GM19193 (cell line): ENCODE measurements around the gene IGSF9B.

Experiments
- POLR2A ChIP-seq: IDR thresholded peaks from 4 replicates; pipeline ENCODE4 v1.6.1; 2011; ENCODE audit not compliant: insufficient read depth, insufficient read length; ENCODE audit errors: extremely low read depth

IGSF9B gene

GRCh38 chr11:133908827-133909226 is 47.9 kb downstream of the IGSF9B start:
- TF ChIP-seq POLR2A = no peak

- no peak for TF ChIP-seq POLR2A
Observed at GRCh38 chr11:133907841-133908241, 48.9 kb downstream of the IGSF9B start.

GRCh38 chr11:133907216-133907615 is 49.6 kb downstream of the IGSF9B start:
- no peak for TF ChIP-seq POLR2A

GRCh38 chr11:133906746-133907145 is 50.0 kb downstream of the IGSF9B start:
- TF ChIP-seq POLR2A = no peak

GRCh38 chr11:133906241-133906640 is 50.5 kb downstream of the IGSF9B start:
- TF ChIP-seq POLR2A = no peak

GRCh38 chr11:133905677-133906156 is 51.1 kb downstream of the IGSF9B start:
- no peak for TF ChIP-seq POLR2A

GRCh38 chr11:133904818-133905515 is 51.8 kb downstream of the IGSF9B start:
- no peak for TF ChIP-seq POLR2A

- TF ChIP-seq POLR2A = no peak
Observed at GRCh38 chr11:133903875-133904817, 52.6 kb downstream of the IGSF9B start.

- no peak for TF ChIP-seq POLR2A
Observed at GRCh38 chr11:133903056-133903455, 53.7 kb downstream of the IGSF9B start.

GRCh38 chr11:133902506-133902905 is 54.3 kb downstream of the IGSF9B start:
- no peak for TF ChIP-seq POLR2A

- TF ChIP-seq POLR2A = no peak
Observed at GRCh38 chr11:133901999-133902398, 54.8 kb downstream of the IGSF9B start.

GRCh38 chr11:133901316-133901715 is 55.5 kb downstream of the IGSF9B start:
- no peak for TF ChIP-seq POLR2A

GRCh38 chr11:133900176-133901105 is 56.3 kb downstream of the IGSF9B start:
- no peak for TF ChIP-seq POLR2A

GRCh38 chr11:133898770-133899115 is 58.0 kb downstream of the IGSF9B start:
- no peak for TF ChIP-seq POLR2A
